NCI-H526 treated with DMSO at 0.1 percent for 48 hours (cell line): ENCODE measurements around the gene EPHA2.
"Not testable (repeated sequence)": the region's sequence is repeated elsewhere in the genome, so short reads cannot be mapped to it uniquely, and the experiment has no call there.

Source experiments
- DNase-seq: peaks from one replicate; lab custom pipeline; 2025; lab: John Stamatoyannopoulos, UW

The EPHA2 gene

GRCh38 chr1:16155537-16156410, at the start of gene EPHA2:
EPHA2 (minus strand) TSS chr1:16156069; CDS start chr1:16155932, 137 bp downstream.
- DNase-seq, result peak; percentile 21

DNA sequence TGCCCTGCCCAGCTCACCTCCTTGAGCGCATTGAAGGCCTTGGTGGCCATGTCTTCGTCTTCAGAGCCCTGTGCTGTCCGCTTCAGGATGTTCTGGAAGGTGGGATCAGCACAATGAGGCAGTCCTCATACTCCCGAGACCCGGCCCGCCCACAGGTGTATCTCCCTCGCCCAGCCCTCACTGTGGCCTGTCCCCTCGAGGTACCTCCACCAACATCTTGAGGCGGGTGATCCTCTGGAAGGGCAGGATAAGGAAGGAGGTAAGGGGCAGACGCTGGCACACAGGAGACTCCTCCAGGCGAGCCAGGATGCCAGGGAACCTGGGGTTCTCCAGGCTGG, 49.4 kb upstream of the EPHA2 start:
- no peak for DNase-seq

DNA sequence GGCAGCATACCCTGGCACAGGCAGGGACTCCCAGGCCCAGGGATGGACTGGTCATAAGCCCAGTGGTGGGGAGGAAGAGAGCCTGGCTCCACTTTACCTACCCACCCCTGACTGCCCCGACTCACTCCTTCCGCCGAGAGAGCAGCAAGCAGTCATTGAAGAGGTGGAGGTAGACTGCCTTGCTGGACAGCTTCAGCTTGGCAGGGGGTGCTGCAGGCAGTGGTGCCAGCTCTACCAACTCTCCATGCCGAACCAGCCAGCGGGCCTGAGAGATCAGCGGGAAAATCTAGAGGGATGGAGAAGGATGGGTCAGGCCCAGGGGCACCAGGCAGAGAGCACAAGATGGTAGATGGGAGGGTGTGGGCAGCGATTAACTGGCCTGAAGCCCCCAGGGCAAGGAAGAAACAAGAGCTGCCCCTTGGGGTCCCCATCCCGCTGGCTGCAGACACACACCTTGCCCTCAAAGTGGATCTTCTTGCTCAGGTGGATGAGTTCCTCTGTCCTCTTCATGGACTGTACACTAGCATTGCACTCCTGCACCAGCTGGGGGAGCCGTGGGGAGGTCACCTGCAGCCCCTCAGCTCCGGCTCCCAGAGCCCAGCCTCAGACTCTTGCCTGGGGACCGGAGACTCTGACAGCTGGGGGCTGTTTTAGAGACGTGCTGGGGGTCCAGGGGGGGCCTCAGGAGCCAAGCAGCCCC, 48.9 kb upstream of the EPHA2 start:
- no peak for DNase-seq

DNA sequence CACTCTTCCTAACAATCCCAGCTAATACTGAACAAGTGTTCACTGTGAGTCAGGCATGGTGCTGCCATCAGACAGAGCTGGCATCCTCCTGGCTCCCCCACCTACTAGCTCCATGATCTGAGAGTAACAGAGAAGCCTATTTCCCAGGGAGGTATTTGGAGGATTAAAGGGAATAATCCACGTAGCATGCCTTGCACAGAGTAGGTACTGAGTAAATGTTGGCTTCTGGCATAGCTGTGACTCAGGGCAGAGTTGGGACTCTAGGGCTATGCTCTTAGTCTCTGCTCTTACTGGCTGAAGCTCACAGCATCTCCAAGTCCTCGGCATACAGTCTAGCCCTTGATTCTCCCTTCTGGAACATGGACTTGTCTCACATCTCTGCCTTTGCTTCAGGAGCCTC, 48.3 kb upstream of the EPHA2 start:
- no peak for DNase-seq

DNA sequence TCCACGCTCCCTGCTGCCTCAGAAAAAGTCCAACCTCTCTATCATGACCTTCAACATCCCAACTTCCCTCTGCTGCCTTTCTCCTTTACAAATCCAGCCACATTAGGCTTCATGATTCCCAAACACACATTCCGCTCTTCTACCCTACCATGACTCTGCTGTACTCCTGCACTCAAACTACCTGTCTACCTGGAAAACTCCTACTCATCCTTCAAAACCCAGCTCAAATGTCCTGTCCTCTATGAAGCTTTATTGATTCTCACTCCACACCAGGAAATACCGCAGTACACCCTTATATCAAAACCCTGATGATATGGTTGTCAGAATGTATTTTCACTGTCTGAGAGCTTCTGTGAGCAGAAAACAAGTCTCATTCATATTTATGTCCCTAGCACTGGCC, 47.7 kb upstream of the EPHA2 start:
- no peak for DNase-seq

- DNase-seq, result no peak
Measured at GRCh38 chr1:16202281-16203210, 46.7 kb upstream of the EPHA2 start.

DNA sequence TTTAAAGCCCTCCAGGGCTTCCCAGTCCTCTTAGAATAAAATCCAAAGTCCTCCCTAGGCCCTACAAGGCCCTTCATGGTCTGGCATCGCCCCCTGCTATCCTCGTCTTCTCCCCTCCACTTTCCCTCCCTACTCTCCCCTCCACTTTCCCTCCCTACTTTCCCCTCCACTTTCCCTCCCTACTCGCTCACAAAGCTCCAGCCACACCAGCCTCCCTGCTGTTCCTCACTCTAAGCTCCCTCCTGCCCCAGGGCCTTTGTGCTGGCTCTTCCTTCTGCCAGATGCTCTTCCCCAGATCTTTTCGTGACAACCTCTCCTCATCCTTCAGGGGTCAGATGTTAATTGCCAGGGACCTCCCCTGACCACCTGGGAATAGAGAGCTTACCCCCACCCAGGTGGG, 43.8 kb upstream of the EPHA2 start:
- no peak for DNase-seq

GRCh38 chr1:16199157-16199501, 43.3 kb upstream of the EPHA2 start:
- no peak for DNase-seq

- DNase-seq, result no peak
Measured at GRCh38 chr1:16198444-16199156, 42.7 kb upstream of the EPHA2 start.

DNA sequence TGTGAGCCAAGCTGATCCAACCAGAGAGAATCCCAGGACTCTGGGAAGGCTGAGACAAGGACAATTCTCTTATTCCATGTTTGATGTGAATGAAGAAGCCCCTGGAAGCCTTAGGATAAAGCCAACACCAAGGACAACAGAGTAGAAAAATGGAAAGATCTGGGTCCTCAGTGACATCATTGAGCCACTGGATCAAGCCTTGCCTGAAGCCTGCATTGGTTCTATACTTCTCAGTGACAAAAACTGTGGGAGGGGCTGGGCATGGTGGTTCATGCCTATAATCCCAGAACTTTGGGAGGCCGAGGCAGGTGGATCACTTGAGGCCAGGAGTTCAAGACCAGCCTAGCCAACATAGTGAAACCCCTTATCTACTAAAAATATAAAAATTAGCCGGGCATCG, 41.0 kb upstream of the EPHA2 start:
- DNase-seq, result no peak

DNA sequence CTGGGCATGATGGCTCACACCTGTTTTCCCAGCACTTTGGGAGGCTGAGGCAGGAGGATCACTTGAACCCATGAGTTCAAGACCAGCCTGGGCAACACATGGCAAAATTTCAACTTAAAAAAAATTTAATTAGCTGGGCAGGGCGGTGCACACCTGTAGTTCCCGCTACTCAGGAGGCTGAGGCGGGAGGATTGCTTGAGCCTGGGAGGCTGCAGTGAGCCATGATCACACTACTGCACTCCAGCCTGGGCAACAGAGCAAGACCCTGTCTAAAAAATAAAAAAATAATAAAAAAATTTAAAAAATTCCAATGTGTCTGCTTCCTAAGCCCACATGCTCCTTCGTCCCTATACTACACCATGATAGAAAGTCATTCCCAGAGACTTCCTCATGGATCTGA, 40.3 kb upstream of the EPHA2 start:
- not testable (repeated sequence) for DNase-seq

- DNase-seq, result no peak
Measured at GRCh38 chr1:16195518-16195905, 39.6 kb upstream of the EPHA2 start.

GRCh38 chr1:16191916-16192546, 36.2 kb upstream of the EPHA2 start:
- no peak for DNase-seq

GRCh38 chr1:16191309-16191708, 35.4 kb upstream of the EPHA2 start:
- DNase-seq, result no peak

DNA sequence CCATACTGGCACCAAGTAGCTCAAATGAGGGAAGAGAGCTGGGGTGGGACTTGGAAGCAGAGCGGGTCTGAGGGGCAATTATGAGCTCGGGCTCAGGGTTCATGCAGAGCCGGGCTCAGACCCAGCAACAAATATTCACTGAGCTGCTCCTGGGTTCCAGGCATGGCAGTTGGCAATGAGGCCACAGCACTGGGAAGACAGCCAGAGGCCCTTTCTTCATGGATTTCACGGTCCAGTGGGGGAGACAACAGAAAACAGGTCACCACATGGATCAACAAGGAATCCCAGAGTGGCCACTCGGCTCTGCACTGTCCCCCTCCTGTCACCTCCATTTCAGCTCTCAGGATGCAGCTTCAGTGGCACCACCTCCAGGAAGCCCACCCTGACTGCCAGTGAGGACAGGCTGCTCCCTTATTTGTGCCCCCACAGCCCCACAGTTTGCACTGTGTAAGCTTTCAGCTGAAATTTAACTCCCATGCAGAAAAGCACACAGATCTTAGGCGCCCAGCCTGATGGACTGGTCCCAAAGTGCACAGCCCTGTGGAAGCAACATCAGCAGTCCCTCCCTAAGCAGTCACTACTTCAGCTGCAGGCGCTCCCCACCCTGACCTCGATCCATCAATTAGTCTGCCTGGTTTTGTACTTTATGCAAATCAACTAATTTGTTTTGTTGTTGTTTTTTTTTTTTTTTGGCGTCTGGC, 34.2 kb upstream of the EPHA2 start:
- DNase-seq, result no peak

DNA sequence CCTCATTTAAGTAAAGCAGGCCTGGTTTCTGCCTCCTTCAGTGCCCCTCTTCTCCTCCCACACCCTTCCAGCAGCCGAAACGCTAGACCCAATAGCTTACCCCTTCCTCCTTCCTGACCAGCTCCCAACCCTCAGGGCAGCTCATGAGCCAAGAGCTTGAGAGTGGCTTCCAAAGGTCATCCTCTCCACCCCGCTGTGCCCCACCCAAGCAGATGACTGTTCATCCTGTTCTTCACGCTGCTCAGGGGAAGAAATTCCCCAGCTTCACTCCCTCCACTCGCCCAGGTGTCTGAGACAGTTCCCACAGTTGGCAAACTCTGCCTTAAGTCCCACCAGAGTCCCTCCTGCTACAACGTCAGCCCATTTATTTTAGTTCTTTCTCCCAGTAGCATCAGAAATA, 33.1 kb upstream of the EPHA2 start:
- DNase-seq, result no peak

DNA sequence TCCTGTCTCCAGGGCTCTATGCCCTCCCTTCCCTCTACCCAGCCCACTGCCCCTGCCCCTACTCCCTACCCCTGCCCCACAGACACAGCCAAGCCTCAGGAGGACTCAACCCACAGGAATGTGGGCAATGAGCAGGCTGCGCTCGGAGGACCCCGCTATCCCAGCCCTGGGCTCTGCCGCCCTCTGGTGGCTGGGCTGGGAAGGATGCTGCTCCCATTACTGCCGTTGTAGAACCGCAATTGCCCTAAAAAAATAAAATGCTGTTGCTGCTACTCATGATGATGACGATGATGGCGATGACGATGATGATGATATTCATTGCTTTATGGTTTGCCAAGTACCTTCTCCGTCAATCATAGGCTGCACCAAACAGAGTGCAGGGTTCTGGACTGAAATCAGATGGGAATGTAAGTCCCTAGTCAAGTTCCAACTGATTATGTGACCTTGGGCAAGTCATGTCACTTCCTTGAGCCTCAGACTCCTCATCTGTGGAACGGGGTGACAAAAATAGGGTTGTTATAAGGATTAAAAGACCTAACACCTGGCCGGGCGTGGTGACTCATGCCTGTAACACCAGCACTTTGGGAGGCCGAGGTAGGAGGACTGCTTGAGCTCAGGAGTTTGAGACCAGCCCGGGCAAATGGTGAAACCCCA, 32.0 kb upstream of the EPHA2 start:
- DNase-seq, result no peak

- no peak for DNase-seq
Measured at GRCh38 chr1:16186655-16187235, 30.9 kb upstream of the EPHA2 start.

GRCh38 chr1:16184557-16185303, 28.9 kb upstream of the EPHA2 start:
- DNase-seq, result no peak
